ENCODE data around the gene KCNIP4. TPM values are rescaled to one million over a fixed set of nuclear protein-coding genes. Genes with fewer than 3 reads are reported as not detected.

The KCNIP4 gene
- total and polyA plus RNA-seq, 2 donors (not counting 3 experiments of a cell fraction or from before 2014, with no cell fraction given) = not detected

- Histone ChIP-seq H3K9ac (replicated peaks; ENCODE audit: extremely low read depth, insufficient read depth, low read length) (peak overlapping the region; percentile 78), H2AFZ (ENCODE audit: low read depth, low read length) (no peak overlapping the region), H3K79me2 (ENCODE audit: control insufficient read depth, insufficient read depth, low read length) (no peaks in the 10 kb centered on the region), H4K20me1 (replicated peaks; ENCODE audit: control insufficient read depth, extremely low read depth, insufficient read depth, low read length) (no peaks in the 10 kb centered on the region), H3K9me1 (replicated peaks; ENCODE audit: control insufficient read depth, extremely low read depth, insufficient read depth, low read length) (no peaks in the 10 kb centered on the region), H3K27ac (ENCODE audit: insufficient read depth, low read depth, low read length) (peak overlapping the region; percentile 79), H3K36me3 (ENCODE audit: control insufficient read depth in 2 of 2, extremely low read depth in 1 of 2, insufficient read depth in 2 of 2, low read length in 2 of 2) (no peaks in the 10 kb centered on the region), H3K4me3 (replicated peaks in 1 of 3; ENCODE audit: insufficient read depth in 1 of 3, low read depth in 1 of 3, low read length in 3 of 3) (peak overlapping the region in 1 of 3 experiments; percentile 5), H3K4me1 (ENCODE audit: control insufficient read depth, extremely low read depth, insufficient read depth, low read length) (peaks cover 12% of the 10 kb centered on the region), H3K4me2 (ENCODE audit: insufficient read depth, low read length) (peak overlapping the region; percentile 76), H3K9me3 (replicated peaks; ENCODE audit: control insufficient read depth, insufficient read depth, low read length) (no peaks in the 10 kb centered on the region), H3K27me3 (ENCODE audit: control insufficient read depth in 2 of 2, insufficient read depth in 2 of 2, low read length in 2 of 2) (peaks cover 37 to 41% of the 10 kb centered on the region in 2 experiments)
- intact Hi-C loops (cut with micrococcal nuclease) = loop anchor here (1.0 to 5.0 kb wide), 10 partner anchors 33 to 1351 kb away; partner anchors contain the start of gene PACRGL
- TF ChIP-seq POLR2A (IDR thresholded peaks at IDR 0.05; ENCODE audit: low read depth, low read length) (no peak), CTCF (IDR thresholded peaks at IDR 0.05; ENCODE audit: extremely low read depth in 1 of 2, insufficient read depth in 1 of 2, low read depth in 1 of 2, low read length in 2 of 2) (no peak), MAX (IDR thresholded peaks at IDR 0.05; ENCODE audit: insufficient read depth, insufficient read length) (no peak), JUN (IDR thresholded peaks at IDR 0.05; ENCODE audit: borderline replicate concordance, insufficient read depth, insufficient read length, low read depth) (peak; percentile 97), FOS (IDR thresholded peaks at IDR 0.05; ENCODE audit: borderline replicate concordance, insufficient read depth, low read length) (peak; percentile 93), POLR2AphosphoS5 (IDR thresholded peaks at IDR 0.05; ENCODE audit: insufficient read depth, low read depth, low read length) (peak; percentile 89), GATA2 (IDR thresholded peaks at IDR 0.05; ENCODE audit: insufficient read depth, insufficient read length, low read depth, low read length) (peak; percentile 98), MYC (IDR thresholded peaks at IDR 0.05; ENCODE audit: low read depth, low read length) (no peak), EZH2 (IDR thresholded peaks at IDR 0.05; ENCODE audit: borderline replicate concordance, low read depth, low read length, severe bottlenecking) (no peak)
- TSS peak; percentile 79 for BruUV-seq (replicated peaks)
- DNase-seq (ENCODE audit: low read depth, low spot score) (peak; percentile 92), FAIRE-seq (peak; percentile 63)
- ChIA-PET POLR2A (no interaction called here), CTCF (interaction anchor here (0.7 to 7.7 kb wide), 7 partner anchors 10 to 997 kb away, joined by 3 to 403 read pairs (median 4); no protein-coding TSS in a partner anchor)
- dilution Hi-C loops (cut with MboI; ENCODE audit: extremely low pct_ligation_motif_present, low sequenced_read_pairs) = loop anchor here (25.0 kb wide), 1 partner anchor 232 kb away; no protein-coding TSS in a partner anchor
Measured at GRCh38 chr4:21769404-21770147, 179.0 kb downstream of the KCNIP4 start.

All from endothelial cell of umbilical vein (primary cell).